Large intestine (tissue), 3 donors: ENCODE data around the gene CD33. TPM values are rescaled to one million over a fixed set of nuclear protein-coding genes. Genes with fewer than 3 reads are reported as not detected.

Experiments used
- DNase-seq, 2 donors: peaks; one replicate each; pipeline versions ENCODE4 v3.0.0 to v3.0.0-alpha.2; 2013
- H3K27ac ChIP-seq: one replicate; pipeline ENCODE4 v1.5.1; 2013; ENCODE audit warnings: low read length
- H3K27me3 ChIP-seq: 2 replicates; pipeline ENCODE4 v1.6.1; 2013; ENCODE audit warnings: low read length; ENCODE audit not compliant: control insufficient read depth, insufficient read depth
- H3K36me3 ChIP-seq: 2 replicates; pipeline ENCODE4 v1.6.1; 2013; ENCODE audit warnings: low read length; ENCODE audit not compliant: control insufficient read depth, insufficient read depth
- H3K4me1 ChIP-seq: one replicate; pipeline ENCODE4 v1.6.1; 2013; ENCODE audit warnings: low read length; ENCODE audit not compliant: control insufficient read depth, insufficient read depth
- H3K4me3 ChIP-seq: one replicate; pipeline ENCODE4 v1.5.1; 2013; ENCODE audit warnings: low read length
- H3K9me3 ChIP-seq: one replicate; pipeline ENCODE4 v1.6.1; 2013; ENCODE audit warnings: mild to moderate bottlenecking, low read depth, low read length, moderate library complexity; ENCODE audit not compliant: control insufficient read depth
- WGBS: methylation state at CpG from one replicate; pipeline ENCODE4 v1.1.5; 2013; ENCODE audit warnings: low lambda C conversion rate; ENCODE audit not compliant: insufficient coverage; 5-methylcytosine and 5-hydroxymethylcytosine counted together
- polyA plus RNA-seq: library from polyadenylated mRNA; unstranded; fragments of 120-200 nt; gene quantifications from one replicate; pipeline ENCODE4 v1.2.1, GENCODE V29; 2013

CD33 gene
- polyA plus RNA-seq, 1 donor: 5.4 TPM

- no CpG with 5 or more reads among the region's 7 CpGs for WGBS
- no peak overlapping the region for H3K27ac ChIP-seq
- peaks cover 2% of the 10 kb centered on the region for H3K27me3 ChIP-seq
- no peak overlapping the region for H3K4me3 ChIP-seq
- no peak for DNase-seq
- H3K4me1 ChIP-seq: no peaks in the 10 kb centered on the region
- H3K36me3 ChIP-seq: no peaks in the 10 kb centered on the region
- no peaks in the 10 kb centered on the region for H3K9me3 ChIP-seq
These were observed 16.0 kb downstream of the CD33 start for GRCh38 chr19:51240866-51241265.

GRCh38 chr19:51242881-51243630 is 18.2 kb downstream of the CD33 start:
- WGBS: 82% methylated on average over 5 of the region's 8 CpGs
- Histone ChIP-seq H3K4me1 (no peaks in the 10 kb centered on the region), H3K27me3 (peaks cover 2% of the 10 kb centered on the region)

GRCh38 chr19:51246164-51246552 is 21.3 kb downstream of the CD33 start:
- Histone ChIP-seq H3K36me3 (no peaks in the 10 kb centered on the region), H3K4me3 (no peak overlapping the region), H3K4me1 (no peaks in the 10 kb centered on the region), H3K27ac (no peak overlapping the region), H3K27me3 (no peaks in the 10 kb centered on the region), H3K9me3 (peaks cover 3% of the 10 kb centered on the region)
- no peak for DNase-seq
- no CpG with 5 or more reads among the region's 5 CpGs for WGBS

More at GRCh38 chr19:51242881-51243630, 18.2 kb downstream of the CD33 start:
- H3K27ac ChIP-seq: no peak overlapping the region
- H3K9me3 ChIP-seq: no peaks in the 10 kb centered on the region
- H3K4me3 ChIP-seq: no peak overlapping the region
- DNase-seq: no peak
- H3K36me3 ChIP-seq: no peaks in the 10 kb centered on the region

- H3K4me3 ChIP-seq: no peak overlapping the region
- 90% methylated on average over 2 of the region's 7 CpGs for WGBS
These were observed 23.2 kb downstream of the CD33 start for GRCh38 chr19:51247972-51248590.

GRCh38 chr19:51250786-51251467 is 26.0 kb downstream of the CD33 start, which contains the start of gene SIGLECL1:
Gene SIGLECL1, plus strand, starts transcription at chr19:51251080. Its CDS starts 12,993 bp downstream, at chr19:51264073.
- no peak within 1 kb of the TSS for H3K4me3 ChIP-seq
- H3K9me3 ChIP-seq: peaks cover 4% of the 10 kb centered on the region
- H3K27me3 ChIP-seq: no peaks in the 10 kb centered on the region
- no peak for DNase-seq
- H3K27ac ChIP-seq: no peak within 1 kb of the TSS
- H3K4me1 ChIP-seq: no peaks in the 10 kb centered on the region
- WGBS: no CpG with 5 or more reads among the region's 23 CpGs
- H3K36me3 ChIP-seq: no peaks in the 10 kb centered on the region

More at GRCh38 chr19:51247972-51248590, 23.2 kb downstream of the CD33 start:
- no peaks in the 10 kb centered on the region for H3K27me3 ChIP-seq
- H3K9me3 ChIP-seq: peaks cover 4% of the 10 kb centered on the region
- H3K4me1 ChIP-seq: no peaks in the 10 kb centered on the region
- H3K27ac ChIP-seq: no peak overlapping the region
- DNase-seq: no peak
- no peaks in the 10 kb centered on the region for H3K36me3 ChIP-seq

- no peak for DNase-seq
- Histone ChIP-seq H3K27ac (no peak overlapping the region), H3K4me3 (no peak overlapping the region), H3K9me3 (peaks cover 4% of the 10 kb centered on the region), H3K27me3 (no peaks in the 10 kb centered on the region), H3K36me3 (no peaks in the 10 kb centered on the region), H3K4me1 (no peaks in the 10 kb centered on the region)
- no CpG with 5 or more reads among the region's 9 CpGs for WGBS
These were observed 26.6 kb downstream of the CD33 start for GRCh38 chr19:51251468-51251820.

- no peak overlapping the region for H3K27ac ChIP-seq
- 80% methylated on average over 4 of the region's 9 CpGs for WGBS
- H3K9me3 ChIP-seq: peaks cover 4% of the 10 kb centered on the region
- no peaks in the 10 kb centered on the region for H3K27me3 ChIP-seq
- DNase-seq: no peak
- H3K4me1 ChIP-seq: no peaks in the 10 kb centered on the region
- H3K4me3 ChIP-seq: no peak overlapping the region
- no peaks in the 10 kb centered on the region for H3K36me3 ChIP-seq
These were observed 27.6 kb downstream of the CD33 start for GRCh38 chr19:51252306-51253079.

GRCh38 chr19:51253088-51253806 is 28.4 kb downstream of the CD33 start:
- no peak overlapping the region for H3K27ac ChIP-seq
- DNase-seq: no peak
- H3K9me3 ChIP-seq: peaks cover 4% of the 10 kb centered on the region
- H3K4me3 ChIP-seq: no peak overlapping the region
- no peaks in the 10 kb centered on the region for H3K36me3 ChIP-seq
- H3K4me1 ChIP-seq: no peaks in the 10 kb centered on the region
- no peaks in the 10 kb centered on the region for H3K27me3 ChIP-seq
- WGBS: no CpG with 5 or more reads among the region's 1 CpG

GRCh38 chr19:51256155-51256625 is 31.3 kb downstream of the CD33 start:
- WGBS: 100% methylated on average over 1 of the region's 2 CpGs
- no peak for DNase-seq
- H3K4me3 ChIP-seq: no peak overlapping the region

More at GRCh38 chr19:51256155-51256625, 31.3 kb downstream of the CD33 start:
- no peaks in the 10 kb centered on the region for H3K36me3 ChIP-seq
- H3K4me1 ChIP-seq: no peaks in the 10 kb centered on the region
- H3K9me3 ChIP-seq: peaks cover under 1% of the 10 kb centered on the region
- H3K27me3 ChIP-seq: no peaks in the 10 kb centered on the region
- H3K27ac ChIP-seq: no peak overlapping the region
